Spleen (tissue), 11 donors: ENCODE data around the gene TRIM16. TPM values are rescaled to one million over a fixed set of nuclear protein-coding genes. Genes with fewer than 3 reads are reported as not detected.
"Not testable (repeated sequence)": the region's sequence is repeated elsewhere in the genome, so short reads cannot be mapped to it uniquely, and the experiment has no call there.

ENCODE experiments used
- DNase-seq: peaks from one replicate; pipeline ENCODE4 v3.0.0-alpha.2; 2020
- H3K27ac ChIP-seq, 8 donors: fragments of 200-600 bp; sonication (generic) in 7 of 8; 1 replicate in 4 of 8; 2 replicates in 4 of 8; pipeline versions ENCODE4 v1.5.0 to v1.8.0; 2016 to 2021; ENCODE audit warnings: inconsistent platforms in 4 of 8, mild to moderate bottlenecking in 4 of 8, moderate library complexity in 1 of 8
- H3K27me3 ChIP-seq, 7 donors: fragments of 200-600 bp; sonication (generic) in 6 of 7; replicated peaks in 1 of 7; 1 replicate in 4 of 7; 2 replicates in 3 of 7; pipeline versions ENCODE4 v1.5.0 to v1.8.0; 2016 to 2021; ENCODE audit warnings: inconsistent platforms in 3 of 7, mild to moderate bottlenecking in 1 of 7
- H3K36me3 ChIP-seq, 6 donors: fragments of 200-600 bp; sonication (generic) in 5 of 6; 1 replicate in 4 of 6; 2 replicates in 2 of 6; pipeline versions ENCODE4 v1.5.0 to v1.8.0; 2016 to 2021; ENCODE audit warnings: inconsistent platforms in 2 of 6
- H3K4me1 ChIP-seq, 6 donors: fragments of 200-600 bp; sonication (generic) in 5 of 6; 1 replicate in 3 of 6; 2 replicates in 3 of 6; pipeline versions ENCODE4 v1.5.0 to v1.8.0; 2016 to 2021; ENCODE audit warnings: inconsistent platforms in 3 of 6
- H3K4me3 ChIP-seq, 8 donors: fragments of 200-600 bp; sonication (generic) in 7 of 8; 1 replicate in 4 of 8; 2 replicates in 4 of 8; pipeline versions ENCODE4 v1.5.0 to v1.8.0; 2016 to 2021; ENCODE audit warnings: inconsistent platforms in 4 of 8, mild to moderate bottlenecking in 4 of 8, moderate library complexity in 2 of 8
- H3K9me3 ChIP-seq, 8 donors: fragments of 200-600 bp; sonication (generic) in 7 of 8; 1 replicate in 4 of 8; 2 replicates in 4 of 8; pipeline versions ENCODE4 v1.5.0 to v1.8.0; 2016 to 2021; ENCODE audit warnings: inconsistent platforms in 4 of 8
- WGBS, 5 donors: extraction: QIAGEN DNeasy Blood & Tissue Kit in 3 of 5; methylation state at CpG; one replicate each; pipeline versions ENCODE4 v1.1.5 to v1.1.7; 2013 to 2018; 5-methylcytosine and 5-hydroxymethylcytosine counted together
- intact Hi-C: fragments of 100-400 bp; cut with DNase I; formaldehyde crosslinking; loops from one replicate; pipeline ENCODE4 v1.15.0; 2023; ENCODE audit warnings: low total_unique reads
- polyA plus RNA-seq, 3 donors: library from polyadenylated mRNA; stranded (reverse); fragments of 200-250 nt; gene quantifications; one replicate each; pipeline ENCODE4 v1.2.1, GENCODE V29; 2013
- total RNA-seq, 7 donors: library from RNA; depleted of rRNA in 3 of 7; stranded (reverse); fragments of >200 nt in 3 of 7; fragmentation: NEBNext Ultra II Directional in 4 of 7; extraction: Animal tissue kit (Norgen Biotek cat#: 25700) in 4 of 7; gene quantifications; one replicate each; pipeline versions ENCODE4 v1.1.0 to v1.2.1, GENCODE V29; 2016 to 2021
- donor health status: healthy with polysubstance abuse.
- donor health status: DM: no; HTN: no; CAD: no; lungs with moderate emphysema.
- donor health status: DM: no; HTN: no; CAD: no.
- donor health status: Bipolar disorder and iron deficiency.
- donor health status: healthy.
- donor health status: DM: no; HTN: no; CAD: no.
- donor health status: DM: yes; HTN: yes; CAD: no.

TRIM16 gene
- total and polyA plus RNA-seq, 10 donors, result 4.6 to 17.2 (median 9.1) TPM

DNA sequence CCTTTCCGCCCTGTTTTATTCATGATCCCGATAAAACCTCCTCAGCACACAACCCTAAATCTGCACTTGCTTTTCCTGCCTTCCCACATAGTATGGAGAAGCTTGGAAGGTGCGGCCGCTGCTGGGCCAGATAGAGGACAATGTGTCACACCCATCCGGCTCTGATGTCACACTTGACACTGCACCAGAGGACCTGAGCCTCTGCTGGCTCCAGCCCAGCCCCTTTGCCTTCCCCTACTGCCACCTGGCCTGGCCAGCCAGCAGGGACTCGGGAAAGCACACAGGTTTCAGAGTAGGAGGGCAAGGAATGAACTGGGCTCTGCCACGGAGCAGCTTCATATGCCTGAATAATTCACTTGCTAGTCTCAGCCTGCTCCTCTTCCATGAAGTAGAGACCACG is 62.0 kb downstream of the TRIM16 start:
- H3K27me3 ChIP-seq, DNase-seq, H3K9me3 ChIP-seq, H3K27ac ChIP-seq, H3K36me3 ChIP-seq, intact Hi-C loops, H3K4me1 ChIP-seq, H3K4me3 ChIP-seq: not testable (repeated sequence)
- WGBS, 5 donors, result 83 to 96% (median 92%) methylated on average over 3 to 6 of the region's 8 CpGs

DNA sequence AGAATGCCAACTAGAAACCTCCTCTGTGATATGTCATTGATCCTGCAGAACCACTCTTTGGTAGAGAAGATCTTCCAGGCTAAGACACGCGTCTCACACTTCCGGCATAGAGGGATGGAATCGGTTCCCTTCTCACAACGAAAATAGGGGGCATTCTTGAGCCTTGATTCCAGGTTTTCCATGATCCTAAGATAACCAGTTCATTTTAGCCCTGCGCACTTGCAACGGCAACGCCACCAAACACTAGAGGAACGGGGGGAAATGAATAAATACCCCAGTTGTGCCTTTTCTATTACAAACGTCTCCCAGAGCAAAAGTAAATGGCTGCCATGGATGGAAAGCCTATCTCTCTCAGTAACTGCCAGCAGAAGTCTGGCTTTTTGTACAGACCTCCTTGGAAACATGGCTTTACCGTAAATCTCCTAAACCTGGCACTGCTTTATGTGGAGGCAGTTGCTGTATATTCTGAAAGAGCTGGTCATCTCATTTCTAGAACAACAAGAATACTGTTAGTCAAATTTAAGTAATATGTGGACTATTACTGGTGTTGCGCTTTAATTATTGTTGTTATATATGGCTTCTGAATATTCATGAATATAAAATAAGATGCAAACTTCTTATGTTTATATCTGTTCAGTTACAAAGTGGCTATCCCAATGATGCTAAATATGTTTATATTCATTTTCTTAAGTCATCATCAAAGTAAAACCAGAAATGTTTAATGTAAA is 64.6 kb downstream of the TRIM16 start, which contains the start of gene FBXW10B:
Gene FBXW10B, minus strand, starts transcription at position 374 of the 728 bp plus-strand sequence. Its CDS starts 192 bp downstream, at position 182.
- DNase-seq, H3K9me3 ChIP-seq, H3K27ac ChIP-seq, H3K36me3 ChIP-seq, H3K4me3 ChIP-seq, H3K27me3 ChIP-seq, H3K4me1 ChIP-seq, intact Hi-C loops: not testable (repeated sequence)
- 71 to 85% (median 79%) methylated on average over 7 to 11 of the region's 12 CpGs for WGBS, 5 donors

DNA sequence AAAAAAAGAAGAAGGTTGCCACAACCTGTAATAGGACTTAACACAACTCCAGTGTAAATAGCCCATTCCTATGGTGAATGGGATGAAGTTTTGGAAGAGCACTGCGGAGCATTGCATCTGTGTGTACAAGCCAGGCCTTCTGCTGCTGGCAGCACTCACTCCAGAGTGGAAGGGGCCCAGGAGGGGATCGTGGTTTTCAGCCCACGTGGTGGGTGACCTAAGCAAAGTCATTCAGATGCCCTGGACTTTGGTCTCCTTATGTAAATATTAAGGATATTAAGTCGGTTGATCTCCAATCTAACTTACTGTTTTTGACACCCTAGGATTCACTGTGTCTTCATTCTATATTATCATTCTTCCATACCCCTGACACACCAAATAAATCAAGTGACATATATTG is 67.3 kb downstream of the TRIM16 start:
- H3K9me3 ChIP-seq, H3K4me3 ChIP-seq, intact Hi-C loops, DNase-seq, H3K27ac ChIP-seq, H3K27me3 ChIP-seq, H3K36me3 ChIP-seq, H3K4me1 ChIP-seq: not testable (repeated sequence)
- WGBS, 5 donors, result 55 to 74% (median 62%) methylated on average over 3 to 4 of the region's 4 CpGs

DNA sequence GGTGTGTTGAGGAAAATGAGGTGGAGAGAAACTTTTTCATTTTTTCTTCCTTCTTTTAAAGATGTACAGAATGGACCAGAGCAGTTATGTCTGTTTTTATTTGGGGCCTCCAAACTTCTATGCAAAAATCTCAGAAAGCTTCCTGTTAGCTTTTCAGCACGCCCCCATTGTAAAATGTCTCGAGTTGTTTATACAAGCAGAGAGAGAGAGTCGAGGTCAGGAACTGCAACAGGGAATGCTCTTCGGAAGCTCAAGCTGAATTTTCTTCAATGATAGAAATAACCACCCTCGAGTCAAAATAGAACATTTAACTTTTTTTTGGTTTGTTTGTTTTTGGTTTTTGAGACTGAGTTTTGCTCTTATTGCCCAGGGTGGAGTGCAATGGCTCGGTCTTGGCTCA is 68.3 kb downstream of the TRIM16 start:
- WGBS, 5 donors, result 64 to 88% (median 83%) methylated on average over 6 of the region's 6 CpGs
- H3K36me3 ChIP-seq, H3K27me3 ChIP-seq, H3K27ac ChIP-seq, H3K4me1 ChIP-seq, DNase-seq, H3K9me3 ChIP-seq, H3K4me3 ChIP-seq, intact Hi-C loops: not testable (repeated sequence)

DNA sequence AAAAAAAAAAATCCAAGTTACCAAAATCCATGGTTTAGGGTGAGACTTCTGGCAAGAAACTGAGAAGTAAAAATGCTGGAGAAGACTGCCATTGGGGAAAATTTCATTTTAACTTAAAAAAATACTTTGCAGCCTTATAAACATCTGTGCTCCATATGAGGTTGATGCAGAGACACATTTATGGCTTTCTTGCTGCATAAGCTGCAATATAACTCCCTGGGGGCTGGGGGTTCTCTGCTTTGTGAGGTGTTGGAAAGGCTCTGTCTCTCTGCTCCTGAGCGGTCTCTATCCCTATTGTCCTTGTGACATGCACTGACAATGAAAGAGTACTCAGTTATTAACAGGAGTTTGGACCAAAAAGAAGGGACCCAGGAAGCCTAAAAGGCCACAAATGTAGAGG is 71.0 kb downstream of the TRIM16 start:
- H3K4me3 ChIP-seq, H3K27ac ChIP-seq, H3K27me3 ChIP-seq, H3K4me1 ChIP-seq, H3K9me3 ChIP-seq, DNase-seq, H3K36me3 ChIP-seq, intact Hi-C loops: not testable (repeated sequence)
- 92 to 100% (median 97%) methylated on average over 1 of the region's 1 CpG; no CpG with 5 or more reads in 1 of the 5 donors for WGBS, 5 donors

DNA sequence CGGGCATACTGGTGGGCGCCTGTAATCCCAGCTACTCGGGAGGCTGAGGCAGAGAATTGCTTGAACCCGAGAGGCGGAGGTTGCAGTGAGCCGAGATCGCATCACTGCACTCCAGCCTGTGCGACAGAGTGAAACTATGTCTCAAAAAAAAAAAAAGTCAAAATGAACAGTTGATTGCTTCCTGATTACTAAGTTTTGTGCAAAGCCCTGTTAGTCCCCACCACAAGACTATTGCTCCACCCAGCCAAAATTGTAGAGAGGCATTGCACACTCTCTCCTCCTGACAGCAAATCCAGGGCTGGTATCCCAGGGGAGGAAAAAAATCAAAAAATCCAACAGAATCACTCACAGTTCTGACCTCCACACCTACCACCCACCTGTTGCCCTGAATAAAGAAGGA is 91.2 kb downstream of the TRIM16 start:
- intact Hi-C loops, DNase-seq, H3K4me3 ChIP-seq, H3K36me3 ChIP-seq, H3K27ac ChIP-seq, H3K9me3 ChIP-seq: not testable (repeated sequence)
- Histone ChIP-seq H3K4me1 (peaks cover 0 to 18% (median 0%) of the 10 kb centered on the region in 6 donors), H3K27me3 (peaks cover 0 to 35% (median 0%) of the 10 kb centered on the region in 7 donors)
- WGBS, 5 donors, result 33 to 80% (median 67%) methylated on average over 1 to 8 of the region's 8 CpGs

DNA sequence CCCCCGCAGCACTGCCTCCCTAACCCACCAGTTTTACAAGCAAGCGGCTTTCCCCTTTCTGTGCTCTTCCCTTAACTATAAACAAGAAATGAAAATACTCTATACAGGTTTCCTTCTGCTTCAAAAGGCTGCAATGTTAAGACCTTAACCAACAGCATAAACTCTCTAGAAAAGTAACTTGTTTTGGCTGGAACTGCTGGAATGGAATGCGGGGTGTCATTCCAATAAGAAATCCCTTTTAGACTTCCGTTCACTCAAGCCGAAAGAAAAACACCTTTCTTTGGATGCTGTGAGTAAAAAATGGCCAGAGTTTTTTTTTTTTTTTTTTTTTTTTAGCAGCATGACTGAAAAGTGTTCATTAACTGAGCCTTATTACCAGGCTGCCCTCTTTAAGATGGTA is 92.1 kb downstream of the TRIM16 start:
- intact Hi-C loops, DNase-seq, H3K9me3 ChIP-seq, H3K36me3 ChIP-seq, H3K27ac ChIP-seq, H3K4me3 ChIP-seq: not testable (repeated sequence)
- peaks cover 0 to 18% (median 0%) of the 10 kb centered on the region in 6 donors for H3K4me1 ChIP-seq
- H3K27me3 ChIP-seq, result peaks cover 0 to 39% (median 0%) of the 10 kb centered on the region in 7 donors
- 57 to 65% (median 61%) methylated on average over 5 of the region's 5 CpGs for WGBS, 5 donors

DNA sequence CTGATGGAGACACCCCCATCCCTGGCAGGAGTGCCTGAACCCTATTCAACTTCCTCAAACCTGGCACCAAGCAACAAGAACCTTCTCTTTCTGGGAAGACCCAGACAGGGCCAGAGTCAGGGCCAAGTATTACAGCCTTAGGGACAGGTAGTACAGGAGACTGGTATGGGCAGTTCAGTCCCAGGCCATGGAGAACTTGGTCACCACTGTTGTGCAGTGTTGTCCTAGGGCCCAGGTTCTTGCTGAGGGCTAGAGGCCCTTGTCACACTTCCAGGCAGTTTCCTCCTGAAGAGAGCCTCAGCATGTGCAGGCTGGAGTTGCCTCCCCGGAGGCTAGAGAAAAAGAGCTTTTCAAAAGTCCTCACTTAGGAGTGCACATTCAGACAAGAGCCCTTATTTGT is 93.3 kb downstream of the TRIM16 start:
- 80 to 88% (median 83%) methylated on average over 1 of the region's 1 CpG for WGBS, 5 donors
- Histone ChIP-seq H3K4me1 (peaks cover 0 to 18% (median 0%) of the 10 kb centered on the region in 6 donors), H3K27me3 (peaks cover 0 to 42% (median 0%) of the 10 kb centered on the region in 7 donors), H3K27ac (peak overlapping the region in 1 of 8 donors; percentile 21)
- intact Hi-C loops, DNase-seq, H3K9me3 ChIP-seq, H3K4me3 ChIP-seq, H3K36me3 ChIP-seq: not testable (repeated sequence)
